Measurements from ENCODE around the gene TESPA1.

The TESPA1 gene

DNA sequence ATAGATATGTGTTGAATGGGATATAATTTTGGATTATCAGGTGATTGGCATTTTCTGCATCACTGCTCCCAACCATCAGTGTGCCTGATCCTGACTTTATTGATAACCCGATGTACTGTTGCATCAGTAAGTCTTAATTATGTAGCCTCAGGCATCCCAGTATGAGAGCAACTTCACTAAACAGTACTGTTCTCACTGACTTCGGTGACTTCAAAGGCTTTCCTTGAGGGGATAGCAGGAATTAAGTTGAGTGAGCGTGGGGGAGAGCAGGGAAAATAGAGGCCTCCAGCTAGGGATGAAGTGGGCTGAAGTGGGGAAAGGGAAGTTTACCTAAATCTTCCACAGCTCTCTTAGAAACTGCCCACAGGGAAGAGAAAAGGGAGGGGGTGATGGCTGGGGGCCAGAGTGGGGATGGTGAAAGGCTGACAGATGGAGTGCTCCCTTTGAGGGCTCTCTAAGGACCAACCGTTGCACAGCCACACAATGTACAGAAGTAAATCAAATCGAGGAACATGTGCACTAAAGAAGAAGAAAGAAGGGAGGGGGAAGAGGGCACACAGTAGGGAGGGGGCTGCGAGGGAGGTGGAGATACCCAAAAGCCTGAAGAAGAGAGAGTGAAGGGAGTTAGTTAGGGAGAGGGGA is 24.5 kb upstream of the TESPA1 start:
- TF ChIP-seq ZFX (IDR thresholded peaks at IDR 0.05): no peak
- TF ChIP-seq, protein P1, sequence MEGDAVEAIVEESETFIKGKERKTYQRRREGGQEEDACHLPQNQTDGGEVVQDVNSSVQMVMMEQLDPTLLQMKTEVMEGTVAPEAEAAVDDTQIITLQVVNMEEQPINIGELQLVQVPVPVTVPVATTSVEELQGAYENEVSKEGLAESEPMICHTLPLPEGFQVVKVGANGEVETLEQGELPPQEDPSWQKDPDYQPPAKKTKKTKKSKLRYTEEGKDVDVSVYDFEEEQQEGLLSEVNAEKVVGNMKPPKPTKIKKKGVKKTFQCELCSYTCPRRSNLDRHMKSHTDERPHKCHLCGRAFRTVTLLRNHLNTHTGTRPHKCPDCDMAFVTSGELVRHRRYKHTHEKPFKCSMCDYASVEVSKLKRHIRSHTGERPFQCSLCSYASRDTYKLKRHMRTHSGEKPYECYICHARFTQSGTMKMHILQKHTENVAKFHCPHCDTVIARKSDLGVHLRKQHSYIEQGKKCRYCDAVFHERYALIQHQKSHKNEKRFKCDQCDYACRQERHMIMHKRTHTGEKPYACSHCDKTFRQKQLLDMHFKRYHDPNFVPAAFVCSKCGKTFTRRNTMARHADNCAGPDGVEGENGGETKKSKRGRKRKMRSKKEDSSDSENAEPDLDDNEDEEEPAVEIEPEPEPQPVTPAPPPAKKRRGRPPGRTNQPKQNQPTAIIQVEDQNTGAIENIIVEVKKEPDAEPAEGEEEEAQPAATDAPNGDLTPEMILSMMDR (conservative IDR thresholded peaks at IDR 0.05): no peak
- H3K27ac ChIP-seq: no peak overlapping the region

DNA sequence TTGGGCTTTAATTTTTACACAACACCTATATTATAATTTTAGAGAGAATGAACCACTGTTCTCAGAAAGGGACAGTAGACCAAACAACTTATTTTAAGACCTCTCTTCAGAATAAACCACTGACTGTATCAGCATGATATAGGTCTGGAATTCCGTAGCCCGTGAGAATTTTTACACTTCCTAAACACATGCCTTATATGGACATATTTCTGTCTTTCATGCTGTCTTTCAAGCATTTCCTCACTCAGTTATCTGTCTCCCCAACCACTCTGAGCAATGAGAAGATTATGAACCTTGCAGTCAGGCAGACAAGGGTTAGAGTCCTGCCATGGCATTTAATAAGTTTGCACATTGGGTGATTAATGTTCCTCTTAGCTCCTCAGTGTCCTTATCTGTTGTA is 17.8 kb upstream of the TESPA1 start:
- TF ChIP-seq, protein P1 (conservative IDR thresholded peaks at IDR 0.05): no peak
- TF ChIP-seq ZFX (IDR thresholded peaks at IDR 0.05): no peak

DNA sequence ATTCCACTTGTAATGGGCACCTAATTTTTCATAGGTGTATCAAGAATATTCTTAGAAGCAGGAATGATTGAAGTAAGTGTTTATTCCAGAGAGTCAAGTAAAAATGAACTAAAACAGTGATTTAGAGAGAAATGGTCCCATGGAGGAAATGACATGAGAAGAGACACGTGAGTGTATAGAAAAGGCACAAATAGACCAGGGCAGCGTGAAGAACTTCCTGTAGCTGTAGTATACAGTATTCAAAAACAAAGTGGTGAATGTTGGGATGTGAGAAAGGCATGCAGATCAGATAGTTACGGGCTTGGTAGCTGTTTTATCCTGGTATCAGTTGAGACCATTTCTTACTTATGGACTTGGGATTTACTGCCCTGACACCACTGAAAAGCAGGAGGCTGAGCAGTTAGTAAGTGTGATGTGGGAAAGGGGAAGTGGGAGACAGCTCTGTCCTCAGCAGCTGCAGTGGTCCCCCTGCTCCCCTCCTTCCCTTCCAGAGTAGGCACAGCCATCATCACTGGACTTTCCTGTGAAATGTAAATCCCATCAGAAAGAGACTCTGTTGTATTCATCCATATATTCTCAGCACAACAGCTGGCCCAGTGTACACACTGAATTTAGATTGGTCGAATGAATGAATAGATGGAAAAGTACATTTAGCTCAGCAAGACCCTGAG is 16.8 kb upstream of the TESPA1 start:
- no peak for TF ChIP-seq ZFX (IDR thresholded peaks at IDR 0.05)
- TF ChIP-seq, protein P1 (conservative IDR thresholded peaks at IDR 0.05): no peak
- no peak overlapping the region for H3K27ac ChIP-seq

More for the DNA sequence above, 17.8 kb upstream of the TESPA1 start:
- H3K27ac ChIP-seq: no peak overlapping the region

DNA sequence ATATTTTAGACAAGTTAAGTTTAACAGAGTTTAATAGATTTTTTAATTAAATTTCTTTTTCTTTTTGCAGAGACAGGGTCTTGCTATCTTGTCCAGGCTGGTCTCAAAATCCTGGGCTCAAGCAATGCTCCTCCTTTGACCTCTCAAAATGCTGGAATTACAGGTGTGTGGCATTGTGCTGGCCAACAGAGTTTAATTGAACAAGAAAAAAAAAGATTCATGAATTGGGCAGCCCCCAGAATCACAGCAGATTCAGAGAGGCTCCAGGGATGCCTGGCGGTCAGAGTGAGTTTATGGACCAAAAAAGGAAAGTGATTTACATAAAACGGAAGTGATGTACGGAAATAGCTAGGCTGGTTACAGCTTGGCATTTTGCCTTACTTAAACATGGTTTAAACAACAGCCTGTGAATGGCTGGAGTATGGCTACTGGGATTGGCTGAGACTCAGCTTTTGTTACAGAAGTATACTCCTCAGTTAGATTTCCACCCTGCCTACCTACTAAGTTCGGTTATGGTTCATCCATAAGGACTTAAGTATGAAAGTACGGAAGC is 14.5 kb upstream of the TESPA1 start:
- no peak overlapping the region for H3K27ac ChIP-seq
- TF ChIP-seq ZFX (IDR thresholded peaks at IDR 0.05): no peak
- TF ChIP-seq, protein P1 (conservative IDR thresholded peaks at IDR 0.05): no peak

DNA sequence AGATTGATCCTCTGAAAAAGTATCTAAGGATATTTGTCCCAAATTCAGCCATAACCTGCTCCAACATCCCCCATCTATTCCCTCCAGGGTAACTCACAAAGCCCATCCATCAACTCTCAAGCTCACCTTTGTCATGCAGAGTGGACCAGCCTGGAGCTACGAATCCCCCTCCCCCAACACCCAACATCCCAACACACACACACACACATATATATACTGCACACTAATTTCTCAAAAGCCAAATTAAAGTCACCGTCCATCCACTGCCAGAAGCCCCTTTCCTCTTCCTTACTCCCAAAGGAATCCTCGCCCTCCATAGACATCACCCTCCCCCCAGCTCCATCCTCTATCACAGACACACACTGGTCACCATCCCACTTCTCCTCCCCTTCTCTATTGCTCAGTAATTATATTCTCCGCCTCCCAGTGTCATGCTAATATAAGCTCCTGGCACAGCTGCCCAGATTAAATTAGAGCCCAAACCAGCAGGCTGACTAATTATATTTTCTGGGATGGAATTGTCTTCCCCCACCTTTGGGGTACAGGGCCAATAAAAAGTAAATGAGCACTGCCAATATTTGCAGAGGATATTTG is 13.5 kb upstream of the TESPA1 start:
- no peak overlapping the region for H3K27ac ChIP-seq
- TF ChIP-seq, protein P1 (conservative IDR thresholded peaks at IDR 0.05): no peak
- no peak for TF ChIP-seq ZFX (IDR thresholded peaks at IDR 0.05)

DNA sequence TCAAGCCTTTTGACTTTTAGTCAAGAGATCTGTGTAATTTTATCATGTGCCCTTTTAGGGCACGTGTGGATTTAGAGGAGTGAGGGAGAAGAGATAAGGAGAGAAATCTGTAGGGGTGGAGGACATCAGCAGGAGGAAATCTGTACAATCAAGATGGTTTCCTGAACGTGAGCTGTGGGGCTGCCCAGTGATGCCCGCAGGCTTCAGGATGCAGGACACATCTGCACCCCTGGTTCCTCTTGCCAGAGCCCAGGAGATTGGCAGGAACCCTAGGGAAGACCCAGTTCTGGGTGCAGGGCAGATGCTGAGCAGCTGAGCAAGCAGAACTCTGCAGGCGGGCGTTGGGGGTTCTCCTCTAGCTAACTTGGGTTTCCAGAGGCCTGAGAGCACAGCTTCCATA is 11.6 kb upstream of the TESPA1 start:
- TF ChIP-seq, protein P1 (conservative IDR thresholded peaks at IDR 0.05): no peak
- no peak for TF ChIP-seq ZFX (IDR thresholded peaks at IDR 0.05)
- no peak overlapping the region for H3K27ac ChIP-seq

All from C4-2B (cell line).